HepG2 (cell line): ENCODE data around the gene MAEA. TPM values are rescaled to one million over a fixed set of nuclear protein-coding genes. Genes with fewer than 3 reads are reported as not detected.

Experiments
- ATAC-seq: fragments of 200-7000 bp; cut with Tn5 transposase; 3 replicates; pipeline ENCODE4 v1.9.1; 2020; ENCODE audit warnings: mild to moderate bottlenecking, moderate library complexity
- BruUV-seq: library from RNA; stranded (reverse); fragments of 400-500 nt; replicated peaks from 2 replicates; lab custom pipeline; 2021; lab: Mats Ljungman, UMichigan
- CTCF ChIA-PET: fragments of 300-600 bp; formaldehyde crosslinking; extraction: SDS; loops from one replicate; lab custom pipeline; 2021; ENCODE audit warnings: low total read pairs, inconsistent platforms, low intra/inter-chr PET ratio; lab: Yijun Ruan, JAX
- POLR2A ChIA-PET: fragments of 350-600 bp; sonication (Branson Sonifier 250); formaldehyde crosslinking; loops from one replicate; lab custom pipeline; 2020; ENCODE audit warnings: antibody characterized with exemption, inconsistent platforms; lab: Yijun Ruan, JAX
- DNase-seq: peaks from one replicate; pipeline ENCODE4 v3.0.0-alpha.2; 2015; ENCODE audit warnings: low spot score
- FAIRE-seq: peaks from 3 replicates; lab custom pipeline; 2011; peaks lifted over from hg19 to GRCh38; lab: Jason Lieb, UNC
- H2AFZ ChIP-seq: one replicate; pipeline ENCODE4 v1.6.1; 2011; ENCODE audit warnings: low read length, inconsistent platforms
- H3K27ac ChIP-seq: fragments of 300-600 bp; 3 replicates; pipeline ENCODE4 v1.8.0; 2011; ENCODE audit warnings: mixed run types, mild to moderate bottlenecking, mixed read lengths, low read length, inconsistent platforms; ENCODE audit not compliant: insufficient read depth; ENCODE audit errors: extremely low read length
- H3K27me3 ChIP-seq, 2 experiments: fragments of 200-600 bp in 1 of 2; 2 replicates in 1 of 2; 3 replicates in 1 of 2; pipeline versions ENCODE4 v1.6.0 to v1.8.0; 2011; ENCODE audit warnings: low read length in 2 of 2, mild to moderate bottlenecking in 2 of 2, moderate library complexity in 2 of 2, inconsistent platforms in 1 of 2; ENCODE audit not compliant: insufficient read depth in 2 of 2, control insufficient read depth in 1 of 2
- H3K36me3 ChIP-seq, 2 experiments: fragments of 200-600 bp in 1 of 2; replicated peaks in 1 of 2; 2 replicates in 1 of 2; 3 replicates in 1 of 2; pipeline versions ENCODE4 v1.5.1 to v1.8.0; 2011; ENCODE audit warnings: low read length in 2 of 2, inconsistent platforms in 1 of 2; ENCODE audit not compliant: insufficient read depth in 2 of 2, control insufficient read depth in 1 of 2
- H3K4me1 ChIP-seq: 2 replicates; pipeline ENCODE4 v1.5.1; 2012; ENCODE audit warnings: low read length, inconsistent platforms; ENCODE audit not compliant: insufficient read depth
- H3K4me2 ChIP-seq: 2 replicates; pipeline ENCODE4 v1.6.0; 2011; ENCODE audit warnings: low read depth, low read length, inconsistent platforms
- H3K4me3 ChIP-seq, 3 experiments: fragments of 200-600 bp in 1 of 3; sonication (generic), shearing (Covaris generic) in 1 of 3; replicated peaks in 1 of 3; 2 replicates each; pipeline ENCODE4 v1.5.1; 2011 to 2016; ENCODE audit warnings: low read length in 3 of 3, inconsistent platforms in 2 of 3, low read depth in 2 of 3, mild to moderate bottlenecking in 2 of 3, control low read depth in 1 of 3, mixed read lengths in 1 of 3; ENCODE audit not compliant: insufficient read depth in 1 of 3
- H3K79me2 ChIP-seq: one replicate; pipeline ENCODE4 v1.6.1; 2011; ENCODE audit warnings: low read length, inconsistent platforms; ENCODE audit not compliant: insufficient read depth
- H3K9ac ChIP-seq: 2 replicates; pipeline ENCODE4 v1.6.0; 2011; ENCODE audit warnings: mild to moderate bottlenecking, low read depth, low read length, inconsistent platforms; ENCODE audit not compliant: insufficient read depth
- H3K9me3 ChIP-seq: 2 replicates; pipeline ENCODE4 v1.5.1; 2012; ENCODE audit warnings: mild to moderate bottlenecking, low read length
- H4K20me1 ChIP-seq: 2 replicates; pipeline ENCODE4 v1.6.0; 2011; ENCODE audit warnings: inconsistent platforms, mild to moderate bottlenecking, low read length, moderate library complexity; ENCODE audit not compliant: insufficient read depth
- BCL6 ChIP-seq: IDR thresholded peaks from 2 replicates; pipeline ENCODE4 v1.6.1; 2016; ENCODE audit warnings: missing genetic modification reagents, missing compliant biosample characterization
- JDP2 ChIP-seq: sonication (generic); formaldehyde crosslinking; IDR thresholded peaks from 2 replicates; pipeline ENCODE4 v1.8.1; 2022; ENCODE audit warnings: missing genetic modification reagents, borderline replicate concordance
- MAX ChIP-seq: IDR thresholded peaks from 2 replicates; pipeline ENCODE4 v1.6.1; 2012; ENCODE audit warnings: inconsistent platforms
- MEIS1 ChIP-seq: sonication (generic); formaldehyde crosslinking; IDR thresholded peaks from 2 replicates; pipeline ENCODE4 v1.9.0; 2021; ENCODE audit warnings: mild to moderate bottlenecking, missing genetic modification reagents, moderate library complexity, borderline replicate concordance
- PITX1 ChIP-seq: sonication (generic); formaldehyde crosslinking; IDR thresholded peaks from 2 replicates; pipeline ENCODE4 v1.5.1; 2020; ENCODE audit warnings: mild to moderate bottlenecking, missing genetic modification reagents
- POLR2A ChIP-seq, 2 experiments: IDR thresholded peaks; 2 replicates each; pipeline ENCODE4 v1.6.1; 2011; ENCODE audit warnings: low read depth in 2 of 2, low read length in 2 of 2, mild to moderate bottlenecking in 1 of 2, moderate library complexity in 1 of 2; ENCODE audit not compliant: insufficient read depth in 1 of 2
- RBFOX2 ChIP-seq: fragments of 200-400 bp; formaldehyde crosslinking; IDR thresholded peaks from 2 replicates; pipeline ENCODE4 v1.6.1; 2017; ENCODE audit warnings: low read depth, mild to moderate bottlenecking, low read length
- SMARCE1 ChIP-seq: fragments of 450-650 bp; IDR thresholded peaks from 2 replicates; pipeline ENCODE4 v1.6.1; 2017; ENCODE audit warnings: borderline replicate concordance
- SRSF9 ChIP-seq: fragments of 200-400 bp; formaldehyde crosslinking; IDR thresholded peaks from 2 replicates; pipeline ENCODE4 v1.6.1; 2018; ENCODE audit warnings: borderline replicate concordance, mild to moderate bottlenecking, low read depth, low read length; ENCODE audit not compliant: insufficient read depth, poor library complexity, severe bottlenecking
- TERF1 ChIP-seq: sonication (generic); formaldehyde crosslinking; IDR thresholded peaks from 2 replicates; pipeline ENCODE4 v1.8.0; 2022; ENCODE audit warnings: mild to moderate bottlenecking, missing genetic modification reagents, moderate library complexity
- THAP11 ChIP-seq: IDR thresholded peaks from 2 replicates; pipeline ENCODE4 v1.6.1; 2016; ENCODE audit warnings: missing biosample characterization, missing genetic modification reagents
- YEATS4 ChIP-seq: sonication (generic); formaldehyde crosslinking; IDR thresholded peaks from 2 replicates; pipeline ENCODE4 v1.4.0; 2020; ENCODE audit warnings: missing genetic modification reagents, borderline replicate concordance
- ZBTB34 ChIP-seq: sonication (generic); formaldehyde crosslinking; IDR thresholded peaks from 2 replicates; pipeline ENCODE4 v1.8.0; 2022; ENCODE audit warnings: mild to moderate bottlenecking, missing genetic modification reagents
- ZFAT ChIP-seq: sonication (generic); formaldehyde crosslinking; conservative IDR thresholded peaks from 2 replicates; pipeline ENCODE4 v1.8.1; 2023; ENCODE audit warnings: missing genetic modification reagents, inconsistent platforms
- ZNF607 ChIP-seq: sonication (generic); formaldehyde crosslinking; IDR thresholded peaks from 2 replicates; pipeline ENCODE4 v1.5.1; 2020; ENCODE audit warnings: missing genetic modification reagents, mild to moderate bottlenecking, borderline replicate concordance
- ZNF747 ChIP-seq: sonication (generic); formaldehyde crosslinking; IDR thresholded peaks from 2 replicates; pipeline ENCODE4 v1.8.1; 2023; ENCODE audit warnings: missing genetic modification reagents, mild to moderate bottlenecking, borderline replicate concordance
- WGBS: methylation state at CpG from one replicate; pipeline ENCODE4 v1.1.6; 2017; ENCODE audit warnings: low lambda C conversion rate; 5-methylcytosine and 5-hydroxymethylcytosine counted together
- in situ Hi-C: cut with HindIII; loops from 2 replicates; pipeline ENCODE4 v1.10.0; 2017; ENCODE audit warnings: low pct_unique_long_range_greater_than_20kb; ENCODE audit not compliant: extremely low pct_ligation_motif_present
- intact Hi-C: fragments of 100-400 bp; cut with micrococcal nuclease; formaldehyde crosslinking; loops from one replicate; pipeline ENCODE4 v1.10.0; 2022; ENCODE audit not compliant: unreplicated experiment
- polyA plus RNA-seq, 8 experiments: library from polyadenylated mRNA; depleted of rRNA in 3 of 8; stranded (reverse) in 7 of 8; unstranded in 1 of 8; fragments of >200 nt; fragmentation: Illumina TruSeq in 4 of 8; extraction: Trizol in 4 of 8; gene quantifications; 2 replicates each; pipeline versions ENCODE4 v1.2.1 to v1.2.3, GENCODE V29; 2011 to 2016; ENCODE audit warnings: low read depth in 4 of 8, missing spikeins in 1 of 8, mixed read lengths in 1 of 8; ENCODE audit not compliant: insufficient read depth in 1 of 8
- total RNA-seq, 5 experiments: library from RNA; depleted of rRNA; stranded (reverse); fragments of >200 nt; fragmentation: Illumina TruSeq; extraction: Trizol; gene quantifications; 2 replicates each; pipeline ENCODE4 v1.2.3, GENCODE V29; 2016; ENCODE audit warnings: low read depth in 1 of 5

MAEA gene
- total and polyA plus RNA-seq, 2 of the 13 experiments (the other 11 are each of a cell fraction or from before 2014, with no cell fraction given): 52.0 to 57.1 TPM

- H3K36me3 ChIP-seq: peaks cover 8 to 15% of the 10 kb centered on the region in 2 experiments; a peak in 4 of 5 replicates
- no peak overlapping the region; the same call in 1 of the 2 replicates for H3K9ac ChIP-seq
- WGBS: 97% methylated on average over 25 of the region's 25 CpGs
- intact Hi-C loops: loop anchor here (5.0 kb wide), 1 partner anchor 41 kb away; no protein-coding TSS in a partner anchor
- BruUV-seq: no TSS peak
- H4K20me1 ChIP-seq: no peaks in the 10 kb centered on the region
- H3K27ac ChIP-seq: no peak overlapping the region
- peaks cover 31% of the 10 kb centered on the region for H3K4me1 ChIP-seq
- no peak overlapping the region for H2AFZ ChIP-seq
- ChIA-PET CTCF (no interaction called here), POLR2A (interaction anchor here (1.5 kb wide), 1 partner anchor 12 kb away, joined by 3 read pairs; no protein-coding TSS in a partner anchor)
- FAIRE-seq (no peak), ATAC-seq (no peak), DNase-seq (no peak)
- no peaks in the 10 kb centered on the region for H3K9me3 ChIP-seq
- in situ Hi-C loops: no loop called here
- H3K4me3 ChIP-seq: peak overlapping the region in 1 of 3 experiments; percentile 41; a peak in 1 of 6 replicates
- peaks cover 12% of the 10 kb centered on the region for H3K79me2 ChIP-seq
- H3K4me2 ChIP-seq: peak overlapping the region; percentile 83
- H3K27me3 ChIP-seq: no peaks in the 10 kb centered on the region; a peak in 1 of 5 replicates
- TF ChIP-seq POLR2A (IDR thresholded peaks at IDR 0.05; ENCODE audit: insufficient read depth in 1 of 2, low read depth in 2 of 2, low read length in 2 of 2) (0 out of 4 replicates have a peak, but pooled peaks of 1 of the 2 experiments have one; percentile 20), YEATS4 (CRISPR knock-in tag) (no peak), BCL6 (CRISPR knock-in tag) (no peak), SRSF9 (no peak), JDP2 (CRISPR knock-in tag) (no peak), ZFAT (CRISPR knock-in tag) (no peak), SMARCE1 (no peak), RBFOX2 (0 out of 2 replicates have a peak, but pooled peaks have one; percentile 22), PITX1 (CRISPR knock-in tag) (no peak), THAP11 (CRISPR knock-in tag) (no peak), ZNF747 (CRISPR knock-in tag) (no peak), MAX (no peak), TERF1 (CRISPR knock-in tag) (no peak), ZNF607 (CRISPR knock-in tag) (no peak), ZBTB34 (CRISPR knock-in tag) (peak; percentile 31; the same call in 1 of the 2 replicates), MEIS1 (no peak)
Measured at GRCh38 chr4:1348746-1349145, 59.1 kb downstream of the MAEA start.
